ENCODE results near the gene L3HYPDH.

Gene L3HYPDH

DNA sequence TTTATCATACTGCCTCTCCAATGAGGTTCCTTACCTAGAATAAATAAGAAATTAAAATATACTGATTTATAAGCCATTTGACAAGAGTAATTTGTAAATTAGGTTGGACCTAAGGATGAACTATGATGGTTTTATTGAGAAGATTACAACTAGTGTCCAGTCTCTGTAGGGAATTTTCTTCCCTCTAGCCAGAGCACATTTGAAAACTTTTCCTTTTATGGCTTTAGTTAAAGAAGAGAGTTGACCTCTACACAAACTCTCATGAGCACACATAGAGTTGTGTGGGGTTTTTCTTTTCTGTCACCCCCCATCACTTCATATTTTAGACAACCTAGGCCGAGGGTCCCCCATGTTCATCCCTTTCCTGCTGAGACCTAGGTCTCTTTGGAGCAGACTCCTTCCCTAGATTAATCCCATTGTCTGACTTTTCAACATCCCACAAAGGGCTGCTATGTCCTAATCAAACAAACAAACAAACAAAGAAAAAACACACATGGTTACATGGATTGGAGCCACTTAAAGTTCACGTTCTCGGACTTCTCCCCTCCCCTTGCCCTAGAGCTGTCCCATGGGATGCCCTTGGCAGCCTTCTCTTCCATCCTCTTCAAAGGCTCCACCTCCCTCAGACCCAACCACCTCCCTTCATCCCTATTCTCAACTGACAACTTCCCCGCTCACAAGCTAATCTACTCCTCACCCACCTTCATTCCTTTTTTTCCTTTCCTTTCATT lies 59.7 kb downstream of the L3HYPDH start:
- DNase-seq: no peak

All from islet precursor cell (in vitro differentiated cells).